ENCODE results near the gene RPS28. TPM values are rescaled to one million over a fixed set of nuclear protein-coding genes. Genes with fewer than 3 reads are reported as not detected.

The RPS28 gene
- polyA plus RNA-seq, 1 donor (not counting 4 experiments of a cell fraction or from before 2014, with no cell fraction given): 960 TPM

DNA sequence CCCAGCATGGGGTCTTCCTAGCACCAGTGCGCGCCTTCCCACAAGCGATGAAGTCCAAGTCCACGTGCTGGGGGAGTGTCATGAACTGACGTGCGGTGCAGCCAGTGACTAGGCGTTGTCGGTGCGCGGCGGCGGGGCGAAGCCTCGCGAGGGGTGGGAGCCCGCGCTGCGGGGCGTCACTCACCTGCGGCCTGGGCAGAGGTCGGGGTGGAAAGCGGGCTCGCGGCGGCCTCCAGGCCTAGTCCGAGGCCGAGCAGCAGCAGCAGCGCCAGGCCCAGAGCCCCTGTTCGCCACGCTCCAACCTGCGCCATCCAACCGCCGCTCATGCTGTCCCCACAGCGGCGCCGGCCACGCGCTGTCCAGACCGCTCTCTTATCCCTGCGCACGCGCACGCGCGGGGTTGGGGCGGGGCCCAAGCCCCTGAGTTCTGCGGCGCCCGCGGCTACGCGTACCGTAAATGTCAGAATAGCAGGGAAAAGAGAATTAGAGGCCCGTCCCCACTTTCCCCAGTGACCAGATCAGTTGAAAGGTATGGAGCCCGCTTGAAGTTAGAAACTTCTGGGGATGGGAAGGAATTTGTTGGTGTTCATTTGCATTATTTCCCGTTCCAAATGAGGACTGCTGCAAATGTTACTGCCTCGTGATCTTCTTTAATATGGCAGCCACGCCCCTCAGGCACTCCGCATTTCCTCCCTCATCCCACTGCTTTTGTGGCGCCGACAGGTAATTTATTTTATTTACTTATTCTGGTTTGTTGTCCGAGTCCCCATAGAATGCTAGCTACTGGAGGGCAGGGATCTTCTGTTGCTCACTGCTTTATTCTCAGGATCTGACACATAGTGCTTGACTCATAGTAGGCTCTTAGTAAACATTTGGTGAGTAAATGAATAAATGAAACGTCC lies 13.1 kb upstream of the RPS28 start, which contains the start of gene CD320:
TSS of gene CD320 (minus strand) at position 394 of the 902 bp plus-strand sequence. CDS start at position 326, 68 bp downstream.
- peak within 1 kb of the TSS; percentile 80 for H3K4me2 ChIP-seq (ENCODE audit: control insufficient read depth, extremely low read depth, insufficient read depth, low read depth, low read length)
- H3K9me3 ChIP-seq (ENCODE audit: control insufficient read depth, low read depth, low read length): no peaks in the 10 kb centered on the region
- peak within 1 kb of the TSS; percentile 35 to 75 (median 66) for H3K4me3 ChIP-seq (ENCODE audit: control insufficient read depth in 2 of 3, extremely low read depth in 1 of 3, insufficient read depth in 2 of 3, low read depth in 1 of 3, low read length in 3 of 3)
- H3K36me3 ChIP-seq (ENCODE audit: control insufficient read depth in 2 of 2, extremely low read depth in 1 of 2, insufficient read depth in 2 of 2, low read length in 2 of 2): peaks cover 12 to 17% of the 10 kb centered on the region in 2 experiments
- peak within 1 kb of the TSS; percentile 81 for H3K9ac ChIP-seq (ENCODE audit: control insufficient read depth, extremely low read depth, insufficient read depth, low read length)
- no peaks in the 10 kb centered on the region for H3K9me1 ChIP-seq (ENCODE audit: control insufficient read depth, extremely low read depth, insufficient read depth, low read length)
- DNase-seq (ENCODE audit: low read depth, low spot score) (no peak), FAIRE-seq (no peak)
- no peaks in the 10 kb centered on the region for H3K27me3 ChIP-seq (ENCODE audit: control insufficient read depth, extremely low read depth, insufficient read depth, low read length)
- no peaks in the 10 kb centered on the region for H3K79me2 ChIP-seq (ENCODE audit: control insufficient read depth, insufficient read depth, low read length)
- H3K4me1 ChIP-seq (ENCODE audit: control insufficient read depth, extremely low read depth, insufficient read depth, low read length): peaks cover 23% of the 10 kb centered on the region
- H2AFZ ChIP-seq (ENCODE audit: control insufficient read depth, low read length): peak within 1 kb of the TSS; percentile 74
- dilution Hi-C loops (cut with MboI; ENCODE audit: extremely low pct_ligation_motif_present, low sequenced_read_pairs): no loop called here
- peak within 1 kb of the TSS; percentile 82 for H3K27ac ChIP-seq (ENCODE audit: control insufficient read depth, insufficient read depth, low read length)
- no peaks in the 10 kb centered on the region for H4K20me1 ChIP-seq (ENCODE audit: control insufficient read depth, extremely low read depth, insufficient read depth, low read length)
- TF ChIP-seq, protein P1, sequence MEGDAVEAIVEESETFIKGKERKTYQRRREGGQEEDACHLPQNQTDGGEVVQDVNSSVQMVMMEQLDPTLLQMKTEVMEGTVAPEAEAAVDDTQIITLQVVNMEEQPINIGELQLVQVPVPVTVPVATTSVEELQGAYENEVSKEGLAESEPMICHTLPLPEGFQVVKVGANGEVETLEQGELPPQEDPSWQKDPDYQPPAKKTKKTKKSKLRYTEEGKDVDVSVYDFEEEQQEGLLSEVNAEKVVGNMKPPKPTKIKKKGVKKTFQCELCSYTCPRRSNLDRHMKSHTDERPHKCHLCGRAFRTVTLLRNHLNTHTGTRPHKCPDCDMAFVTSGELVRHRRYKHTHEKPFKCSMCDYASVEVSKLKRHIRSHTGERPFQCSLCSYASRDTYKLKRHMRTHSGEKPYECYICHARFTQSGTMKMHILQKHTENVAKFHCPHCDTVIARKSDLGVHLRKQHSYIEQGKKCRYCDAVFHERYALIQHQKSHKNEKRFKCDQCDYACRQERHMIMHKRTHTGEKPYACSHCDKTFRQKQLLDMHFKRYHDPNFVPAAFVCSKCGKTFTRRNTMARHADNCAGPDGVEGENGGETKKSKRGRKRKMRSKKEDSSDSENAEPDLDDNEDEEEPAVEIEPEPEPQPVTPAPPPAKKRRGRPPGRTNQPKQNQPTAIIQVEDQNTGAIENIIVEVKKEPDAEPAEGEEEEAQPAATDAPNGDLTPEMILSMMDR (optimal IDR thresholded peaks at IDR 0.05 in 1 of 3, IDR thresholded peaks at IDR 0.05 in 1 of 3, conservative IDR thresholded peaks at IDR 0.05 in 1 of 3; ENCODE audit: extremely low read depth in 1 of 3, insufficient read depth in 2 of 3, low read length in 3 of 3): no peak
- TF ChIP-seq EZH2 (IDR thresholded peaks at IDR 0.05; ENCODE audit: low read length): no peak

DNA sequence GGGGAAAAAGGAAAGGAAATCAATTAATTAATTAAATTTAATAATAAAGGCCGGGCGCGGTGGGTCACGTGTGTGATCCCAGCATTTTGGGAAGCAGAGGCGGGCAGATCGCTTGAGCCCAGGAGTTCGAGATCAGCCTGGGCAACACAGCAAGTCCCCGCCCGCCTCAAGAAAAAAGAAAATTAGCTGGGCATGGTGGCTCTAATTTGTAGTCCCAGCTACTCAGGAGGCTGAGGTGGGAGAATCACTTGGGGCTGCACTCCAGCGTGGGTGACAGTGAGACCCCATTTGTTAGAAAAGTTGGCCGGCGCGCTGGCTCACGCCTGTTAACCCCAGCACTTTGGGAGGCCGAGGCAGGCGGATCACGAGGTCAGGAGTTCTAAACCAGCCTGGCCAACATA lies 12.4 kb upstream of the RPS28 start:
- TF ChIP-seq, protein P1 (optimal IDR thresholded peaks at IDR 0.05 in 1 of 3, IDR thresholded peaks at IDR 0.05 in 1 of 3, conservative IDR thresholded peaks at IDR 0.05 in 1 of 3; ENCODE audit: extremely low read depth in 1 of 3, insufficient read depth in 2 of 3, low read length in 3 of 3): no peak
- no peak for TF ChIP-seq EZH2 (IDR thresholded peaks at IDR 0.05; ENCODE audit: low read length)
- Histone ChIP-seq H3K9ac (ENCODE audit: control insufficient read depth, extremely low read depth, insufficient read depth, low read length) (peak overlapping the region; percentile 81), H2AFZ (ENCODE audit: control insufficient read depth, low read length) (no peak overlapping the region), H3K4me3 (ENCODE audit: control insufficient read depth in 2 of 3, extremely low read depth in 1 of 3, insufficient read depth in 2 of 3, low read depth in 1 of 3, low read length in 3 of 3) (peak overlapping the region in 1 of 3 experiments; percentile 66), H3K9me1 (ENCODE audit: control insufficient read depth, extremely low read depth, insufficient read depth, low read length) (no peaks in the 10 kb centered on the region), H3K27ac (ENCODE audit: control insufficient read depth, insufficient read depth, low read length) (peak overlapping the region; percentile 82), H4K20me1 (ENCODE audit: control insufficient read depth, extremely low read depth, insufficient read depth, low read length) (no peaks in the 10 kb centered on the region), H3K27me3 (ENCODE audit: control insufficient read depth, extremely low read depth, insufficient read depth, low read length) (no peaks in the 10 kb centered on the region), H3K4me2 (ENCODE audit: control insufficient read depth, extremely low read depth, insufficient read depth, low read depth, low read length) (peak overlapping the region; percentile 80), H3K36me3 (ENCODE audit: control insufficient read depth in 2 of 2, extremely low read depth in 1 of 2, insufficient read depth in 2 of 2, low read length in 2 of 2) (peaks cover 12 to 20% of the 10 kb centered on the region in 2 experiments), H3K4me1 (ENCODE audit: control insufficient read depth, extremely low read depth, insufficient read depth, low read length) (peaks cover 23% of the 10 kb centered on the region), H3K9me3 (ENCODE audit: control insufficient read depth, low read depth, low read length) (no peaks in the 10 kb centered on the region), H3K79me2 (ENCODE audit: control insufficient read depth, insufficient read depth, low read length) (no peaks in the 10 kb centered on the region)
- DNase-seq (ENCODE audit: low read depth, low spot score) (no peak), FAIRE-seq (no peak)
- dilution Hi-C loops (cut with MboI; ENCODE audit: extremely low pct_ligation_motif_present, low sequenced_read_pairs): no loop called here
